Prostate gland (tissue), 2 donors: ENCODE results near the gene FUCA2. TPM values are rescaled to one million over a fixed set of nuclear protein-coding genes. Genes with fewer than 3 reads are reported as not detected.

Source experiments
- DNase-seq: peaks from one replicate; pipeline ENCODE4 v3.0.0-alpha.2; 2019; ENCODE audit warnings: low spot score
- H3K27ac ChIP-seq, 2 donors: fragments of 200-600 bp; sonication (generic); 2 replicates each; pipeline ENCODE4 v1.5.1; 2017 to 2019
- H3K27me3 ChIP-seq: fragments of 200-600 bp; sonication (generic); replicated peaks from 2 replicates; pipeline ENCODE4 v1.5.1; 2019; ENCODE audit not compliant: insufficient read depth
- H3K36me3 ChIP-seq, 2 donors: fragments of 200-600 bp; sonication (generic); 1 replicate in 1 of 2; 2 replicates in 1 of 2; pipeline versions ENCODE4 v1.5.1 to v1.8.1; 2017 to 2019
- H3K4me1 ChIP-seq: fragments of 200-600 bp; sonication (generic); replicated peaks from 2 replicates; pipeline ENCODE4 v1.5.1; 2019
- H3K4me3 ChIP-seq, 2 donors: fragments of 200-600 bp; sonication (generic); 2 replicates each; pipeline ENCODE4 v1.5.1; 2017 to 2019
- H3K9me3 ChIP-seq: fragments of 200-600 bp; sonication (generic); 2 replicates; pipeline ENCODE4 v1.5.1; 2017
- CTCF ChIP-seq, 4 experiments: fragments of 200-600 bp in 2 of 4; fragments of 450-650 bp in 2 of 4; sonication (generic) in 2 of 4; IDR thresholded peaks; 1 replicate in 3 of 4; 2 replicates in 1 of 4; pipeline ENCODE4 v1.5.1; 2016 to 2019; ENCODE audit warnings: antibody characterized with exemption in 4 of 4, mild to moderate bottlenecking in 2 of 4, moderate library complexity in 2 of 4
- POLR2A ChIP-seq: fragments of 450-650 bp; IDR thresholded peaks from one replicate; pipeline ENCODE4 v1.6.1; 2016; ENCODE audit warnings: antibody characterized with exemption, mild to moderate bottlenecking
- POLR2AphosphoS5 ChIP-seq: sonication (generic); formaldehyde crosslinking; IDR thresholded peaks from one replicate; pipeline ENCODE4 v1.6.1; 2017; ENCODE audit warnings: antibody characterized with exemption
- WGBS: methylation state at CpG from one replicate; pipeline ENCODE4 v1.1.5; 2018; 5-methylcytosine and 5-hydroxymethylcytosine counted together
- intact Hi-C: fragments of 100-400 bp; cut with DNase I; formaldehyde crosslinking; loops from one replicate; pipeline ENCODE4 v1.14.2; 2022
- total RNA-seq, 2 donors: library from RNA; depleted of rRNA; stranded (reverse); fragments of >200 nt; gene quantifications; one replicate each; pipeline ENCODE4 v1.1.0, GENCODE V29; 2016

FUCA2 gene
- total RNA-seq, 2 donors from 2014 or later, result 32.5 to 32.7 TPM

GRCh38 chr6:143529095-143529494 lies 17.6 kb upstream of the FUCA2 start:
- no peaks in the 10 kb centered on the region for H3K9me3 ChIP-seq
- H3K4me1 ChIP-seq, result no peaks in the 10 kb centered on the region
- no peaks in the 10 kb centered on the region for H3K36me3 ChIP-seq
- no peak overlapping the region for H3K27ac ChIP-seq
- no peak for DNase-seq
- no peak overlapping the region for H3K4me3 ChIP-seq
- no peaks in the 10 kb centered on the region for H3K27me3 ChIP-seq
- WGBS, result 45% methylated on average over 2 of the region's 2 CpGs
- intact Hi-C loops, result no loop called here
- TF ChIP-seq CTCF (IDR thresholded peaks at IDR 0.05), result no peak
- TF ChIP-seq POLR2AphosphoS5, result no peak
- no peak for TF ChIP-seq POLR2A

GRCh38 chr6:143528164-143528811 lies 16.8 kb upstream of the FUCA2 start:
- no peaks in the 10 kb centered on the region for H3K27me3 ChIP-seq
- 72% methylated on average over 7 of the region's 7 CpGs for WGBS

GRCh38 chr6:143527677-143528076 lies 16.2 kb upstream of the FUCA2 start:
- no peak overlapping the region for H3K27ac ChIP-seq
- no peak for DNase-seq
- H3K4me1 ChIP-seq, result no peaks in the 10 kb centered on the region
- TF ChIP-seq CTCF (IDR thresholded peaks at IDR 0.05) (no peak), POLR2A (no peak), POLR2AphosphoS5 (no peak)
- no peaks in the 10 kb centered on the region for H3K27me3 ChIP-seq
- no peaks in the 10 kb centered on the region for H3K36me3 ChIP-seq
- H3K9me3 ChIP-seq, result no peaks in the 10 kb centered on the region
- no peak overlapping the region for H3K4me3 ChIP-seq
- 75% methylated on average over 1 of the region's 1 CpG for WGBS
- intact Hi-C loops, result no loop called here

More at GRCh38 chr6:143528164-143528811, 16.8 kb upstream of the FUCA2 start:
- no peaks in the 10 kb centered on the region for H3K4me1 ChIP-seq
- TF ChIP-seq CTCF (IDR thresholded peaks at IDR 0.05) (no peak), POLR2AphosphoS5 (no peak), POLR2A (no peak)
- no peak overlapping the region for H3K4me3 ChIP-seq
- intact Hi-C loops, result no loop called here
- H3K9me3 ChIP-seq, result no peaks in the 10 kb centered on the region
- no peaks in the 10 kb centered on the region for H3K36me3 ChIP-seq
- no peak for DNase-seq
- H3K27ac ChIP-seq, result no peak overlapping the region

GRCh38 chr6:143525356-143525755 lies 13.8 kb upstream of the FUCA2 start:
- no peaks in the 10 kb centered on the region for H3K27me3 ChIP-seq
- TF ChIP-seq CTCF (IDR thresholded peaks at IDR 0.05), result no peak
- TF ChIP-seq POLR2AphosphoS5, result no peak
- no peak for TF ChIP-seq POLR2A
- intact Hi-C loops, result no loop called here
- no peak for DNase-seq
- no peaks in the 10 kb centered on the region for H3K9me3 ChIP-seq
- no peak overlapping the region for H3K27ac ChIP-seq
- no peak overlapping the region for H3K4me3 ChIP-seq
- no peaks in the 10 kb centered on the region for H3K4me1 ChIP-seq
- H3K36me3 ChIP-seq, result no peaks in the 10 kb centered on the region
- WGBS, result 64% methylated on average over 1 of the region's 1 CpG

GRCh38 chr6:143522039-143522600 lies 10.6 kb upstream of the FUCA2 start:
- TF ChIP-seq POLR2A (no peak), CTCF (IDR thresholded peaks at IDR 0.05) (no peak), POLR2AphosphoS5 (no peak)
- H3K27ac ChIP-seq, result no peak overlapping the region
- intact Hi-C loops, result no loop called here
- H3K4me3 ChIP-seq, result no peak overlapping the region
- H3K27me3 ChIP-seq, result no peaks in the 10 kb centered on the region
- H3K4me1 ChIP-seq, result no peaks in the 10 kb centered on the region
- no peak for DNase-seq
- no peaks in the 10 kb centered on the region for H3K36me3 ChIP-seq
- no peaks in the 10 kb centered on the region for H3K9me3 ChIP-seq
- 77% methylated on average over 8 of the region's 8 CpGs for WGBS
